ENCODE results near the gene ARV1.

GRCh38 chr1:230958370-230958769 lies 20.5 kb upstream of the ARV1 start:
- TF ChIP-seq CTCF (IDR thresholded peaks at IDR 0.05 in 2 of 3, conservative IDR thresholded peaks at IDR 0.05 in 1 of 3; ENCODE audit: control insufficient read depth in 2 of 3, extremely low read depth in 1 of 3, insufficient read depth in 1 of 3, low read depth in 3 of 3, low read length in 3 of 3): no peak
- TF ChIP-seq CREB1 (IDR thresholded peaks at IDR 0.05; ENCODE audit: low read depth): no peak
- no peak for TF ChIP-seq MYC (IDR thresholded peaks at IDR 0.05; ENCODE audit: insufficient read depth, insufficient read length, insufficient replicate concordance, low read length, severe bottlenecking)
- no peak for TF ChIP-seq POLR2A (IDR thresholded peaks at IDR 0.05; ENCODE audit: low read depth, low read length)
